Activated naive CD4-positive, alpha-beta T cell treated with anti-CD3 and anti-CD28 coated beads, Interleukin-2, amount 50 U/mL, for 16 hours (primary cell): Measurements from ENCODE around the gene HDAC4.
"Not testable (repeated sequence)": the region's sequence is repeated elsewhere in the genome, so short reads cannot be mapped to it uniquely, and the experiment has no call there.

Experiments used
- DNase-seq: peaks from one replicate; pipeline ENCODE4 v3.0.0-alpha.2; 2020

HDAC4 gene

DNA sequence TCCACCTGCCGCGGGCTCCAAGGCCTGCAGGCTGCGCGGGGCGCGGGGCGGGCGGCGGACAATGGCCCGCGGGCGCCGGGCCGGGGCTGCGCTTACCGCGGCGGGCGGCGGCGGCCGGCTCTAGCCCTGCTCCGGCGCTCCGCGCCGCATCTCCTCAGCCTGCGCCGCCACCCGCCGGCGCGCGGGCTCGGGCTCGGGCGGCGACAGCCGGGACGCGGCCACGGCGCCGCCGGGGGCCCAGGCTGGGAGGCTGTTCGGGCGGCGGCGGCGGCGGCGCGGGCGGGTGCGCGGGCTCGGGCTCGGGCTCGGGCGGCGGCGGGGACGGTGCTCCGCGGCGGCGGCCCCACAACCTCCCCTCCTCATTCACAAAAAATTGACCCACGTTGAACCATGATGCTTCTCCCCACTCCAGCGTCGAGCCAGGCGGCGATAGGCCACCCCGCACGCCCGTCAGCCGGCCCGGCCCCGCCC lies at the start of gene HDAC4:
Gene HDAC4 (minus strand): TSS at position 425 of the 471 bp plus-strand sequence. CDS start 48,321 bp downstream, outside the sequence.
- no peak for DNase-seq

DNA sequence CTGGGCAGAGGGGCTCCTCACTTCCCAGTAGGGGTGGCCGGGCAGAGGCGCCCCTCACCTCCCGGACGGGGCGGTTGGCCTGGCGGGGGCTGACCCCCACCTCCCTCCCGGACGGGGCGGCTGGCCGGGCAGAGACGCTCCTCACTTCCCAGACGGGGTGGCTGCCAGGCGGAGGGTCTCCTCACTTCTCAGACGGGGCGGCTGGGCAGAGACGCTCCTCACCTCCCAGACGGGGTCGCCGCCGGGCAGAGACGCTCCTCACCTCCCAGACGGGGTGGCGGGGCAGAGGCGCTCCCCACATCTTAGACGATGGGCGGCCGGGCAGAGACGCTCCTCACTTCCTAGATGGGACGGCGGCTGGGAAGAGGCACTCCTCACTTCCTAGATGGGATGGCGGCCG lies 48.6 kb upstream of the HDAC4 start:
- not testable (repeated sequence) for DNase-seq

DNA sequence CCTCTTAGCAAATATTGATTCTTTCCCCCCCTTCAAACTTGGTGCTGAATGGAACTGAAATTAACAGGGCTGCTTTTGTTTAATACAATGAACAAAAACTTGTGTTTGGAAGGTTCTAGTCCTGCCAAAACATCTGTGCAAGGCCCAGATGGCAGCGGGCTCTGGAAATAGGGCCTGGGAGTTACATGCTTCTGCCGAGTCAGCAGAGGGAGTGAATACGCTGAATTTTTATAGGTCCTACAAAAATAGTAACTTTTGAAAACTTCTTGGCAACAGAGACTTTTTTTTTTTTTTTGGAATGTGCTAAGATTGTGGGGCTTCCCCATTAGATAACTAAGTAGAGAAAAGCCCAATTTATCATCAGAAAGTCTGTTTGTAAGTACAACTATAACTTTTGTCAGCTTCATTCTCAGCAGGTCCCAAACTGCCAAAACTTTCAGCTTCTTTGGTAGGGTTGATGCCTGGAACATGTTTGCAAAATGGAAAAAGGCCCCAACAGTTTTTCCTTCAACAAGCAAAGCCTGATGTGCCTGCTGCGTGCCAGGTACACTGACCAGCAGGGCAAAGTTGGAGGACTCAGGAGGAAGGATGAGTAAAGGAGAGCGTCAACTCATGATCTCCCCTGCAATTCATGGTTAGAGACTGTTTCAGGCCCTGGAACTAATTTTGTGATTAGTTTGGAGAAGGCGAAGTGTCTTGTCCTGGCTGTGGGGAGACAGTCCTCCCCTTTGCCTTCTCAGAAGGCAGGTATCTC lies 45.1 kb upstream of the HDAC4 start:
- no peak for DNase-seq

DNA sequence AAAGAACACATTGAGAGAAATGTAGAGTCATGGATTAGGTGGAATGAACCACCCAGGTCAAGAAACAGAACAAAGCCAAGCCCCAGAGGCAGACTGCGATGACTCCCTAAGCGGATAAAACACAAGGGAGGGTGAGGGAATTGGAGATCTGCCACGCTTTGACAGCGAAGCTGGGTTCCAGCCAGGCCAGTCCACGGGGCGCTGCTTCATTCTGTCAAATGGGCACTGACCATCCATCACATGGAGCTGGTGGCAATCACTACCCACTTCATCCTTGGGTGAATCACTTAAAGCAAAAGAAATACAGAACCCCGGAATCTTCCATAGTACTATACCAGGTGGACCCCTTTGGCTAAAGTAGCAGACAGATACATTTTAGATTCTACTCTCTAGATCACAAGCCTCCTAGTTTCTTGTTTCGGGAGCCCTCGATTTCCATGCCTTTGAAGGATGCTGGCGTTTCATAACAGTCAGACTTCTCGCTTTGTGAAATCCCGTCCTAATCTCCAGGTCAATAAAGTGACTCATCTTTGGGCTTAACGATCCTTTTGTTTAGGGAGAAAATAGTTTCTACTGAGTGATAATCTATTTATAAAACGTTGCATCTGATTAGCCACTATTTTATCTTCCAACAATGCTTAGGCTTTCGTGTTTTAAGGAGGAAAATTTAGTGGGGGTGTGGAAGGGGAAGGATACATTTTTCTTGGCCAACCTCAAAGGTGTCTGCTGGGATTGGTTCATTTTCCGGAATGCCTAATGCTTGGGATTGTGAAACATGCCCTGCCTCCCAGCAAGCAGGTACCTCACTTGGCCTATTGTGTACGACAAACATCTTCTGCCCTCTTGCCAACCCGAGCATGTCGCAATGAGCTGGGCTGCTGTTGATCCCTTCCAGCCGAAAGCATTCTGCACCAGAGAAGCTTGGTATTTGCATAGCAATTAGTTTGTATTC lies 44.1 kb upstream of the HDAC4 start:
- DNase-seq: no peak

DNA sequence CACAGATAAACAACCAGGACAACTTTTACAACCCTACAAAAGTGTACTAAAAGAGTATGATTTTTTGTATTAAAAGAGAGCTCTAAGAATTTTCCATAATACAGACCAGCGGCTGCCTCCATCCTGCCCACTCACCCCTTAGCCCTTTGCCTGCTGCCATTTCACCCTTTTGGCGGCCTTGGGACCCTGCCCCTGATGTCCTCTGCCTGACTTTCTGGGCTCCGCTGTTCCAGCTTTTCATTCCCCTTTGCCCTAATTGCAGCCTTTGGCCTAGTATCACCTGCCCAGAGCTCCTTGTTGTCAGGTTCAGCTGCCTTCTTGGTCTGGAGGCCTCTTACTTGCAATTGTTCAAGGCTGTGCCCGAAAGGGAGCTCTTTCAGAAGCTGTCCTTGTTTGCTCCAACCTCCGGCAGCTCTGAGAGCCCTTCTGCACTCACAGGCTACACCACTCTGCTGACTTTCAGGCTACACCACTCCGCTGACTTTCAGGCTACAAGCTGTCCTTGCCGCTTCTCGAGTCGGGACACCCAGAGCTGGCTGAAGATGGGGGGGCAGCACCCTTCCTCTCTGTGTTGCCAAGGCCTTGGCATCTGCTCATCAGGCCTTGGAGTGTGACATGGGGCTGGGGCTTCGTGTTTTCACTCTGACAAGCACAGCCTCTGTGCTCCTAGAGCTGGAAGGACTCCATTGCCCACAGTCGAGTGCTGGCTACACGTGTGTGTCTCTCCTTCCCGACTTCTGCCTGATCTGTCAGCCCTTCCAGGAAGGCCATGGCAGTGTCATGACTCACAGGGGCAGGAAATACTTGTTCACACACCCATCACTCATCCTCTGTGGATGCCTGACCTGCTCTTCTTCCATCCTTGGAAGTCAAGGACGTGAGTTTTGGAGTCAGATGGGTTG lies 43.1 kb upstream of the HDAC4 start:
- DNase-seq: no peak

DNA sequence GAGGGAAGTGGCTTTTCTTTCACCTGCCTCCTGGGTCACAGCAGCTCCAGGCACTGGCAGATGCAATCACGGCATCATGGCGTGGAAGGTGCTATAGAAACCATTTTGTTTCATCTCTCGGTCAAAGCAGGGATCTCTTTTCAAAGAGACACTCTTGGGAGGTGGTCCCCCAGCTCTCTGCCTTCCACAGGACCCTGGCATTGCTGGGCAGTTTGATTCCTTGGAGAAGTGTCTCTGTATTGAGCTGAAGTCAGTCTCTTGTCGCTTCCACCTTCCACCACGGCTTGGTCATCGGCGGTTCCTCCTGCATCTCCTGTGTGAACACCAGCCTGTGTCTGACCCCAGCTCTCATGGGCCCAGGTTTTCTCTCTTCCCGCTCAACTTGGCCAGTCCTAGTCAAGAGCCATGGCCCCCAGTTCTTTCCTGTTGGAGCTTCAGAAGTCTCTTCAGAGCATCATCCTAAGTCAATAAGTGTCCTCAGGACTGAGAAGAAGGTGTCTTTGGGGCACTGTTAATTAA lies 42.3 kb upstream of the HDAC4 start:
- no peak for DNase-seq

DNA sequence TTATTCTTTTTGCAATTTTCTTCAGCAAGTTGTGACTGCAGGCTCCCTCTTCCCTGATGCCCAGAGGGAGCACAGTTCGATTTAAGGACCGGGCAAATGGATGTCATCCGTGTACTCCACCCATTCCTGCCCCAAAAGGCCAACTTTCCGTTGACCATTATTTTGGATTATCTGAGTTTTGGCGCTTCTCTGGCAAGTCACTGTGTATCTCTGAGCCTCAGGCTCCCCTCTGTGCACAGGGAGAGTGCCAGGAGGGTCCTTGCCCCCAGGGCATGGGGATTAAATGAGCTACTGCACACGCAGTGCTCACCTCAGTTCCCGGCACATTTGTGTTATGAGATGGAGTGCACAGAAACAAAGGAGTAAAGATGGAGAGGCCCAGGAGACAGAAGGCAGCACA lies 41.4 kb upstream of the HDAC4 start:
- DNase-seq: no peak

DNA sequence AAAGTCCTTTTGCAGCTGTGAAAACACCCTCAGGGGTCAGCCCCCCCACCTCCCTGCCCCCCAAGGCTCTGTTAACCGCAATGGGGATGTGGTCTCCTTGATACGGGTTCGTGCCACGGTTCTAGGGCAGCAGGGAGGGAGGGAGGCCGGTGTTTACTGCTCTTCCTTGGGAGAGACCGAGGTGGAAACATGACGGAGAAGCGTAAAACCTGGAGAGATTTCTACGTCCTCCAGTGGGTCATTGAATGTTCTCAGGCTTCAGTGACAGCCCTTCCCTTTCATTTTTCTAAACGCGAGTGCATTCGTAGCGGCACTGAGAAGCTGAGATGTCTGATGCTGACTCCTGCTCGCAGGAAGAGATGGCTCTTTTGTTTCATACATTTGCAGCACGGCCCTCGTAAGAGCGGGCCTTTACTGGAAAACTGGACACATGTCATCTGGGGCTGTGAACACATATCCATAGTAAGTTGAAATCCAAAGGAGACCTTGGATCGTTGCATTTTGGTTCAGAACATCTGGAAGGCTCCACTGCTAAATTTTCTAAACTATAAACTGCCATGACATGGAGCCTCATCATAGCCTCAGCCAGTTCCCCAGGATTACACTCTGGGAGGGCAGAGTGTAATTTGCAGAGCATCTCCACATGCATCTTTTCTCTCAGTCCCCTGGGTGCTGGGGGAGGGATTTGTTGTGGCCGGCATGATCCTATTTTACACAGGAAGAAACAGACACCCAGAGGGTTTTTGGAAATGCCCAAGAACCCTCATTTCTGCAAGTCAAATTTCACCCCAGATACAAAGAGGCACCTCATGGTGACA lies 40.6 kb upstream of the HDAC4 start:
- DNase-seq: no peak

DNA sequence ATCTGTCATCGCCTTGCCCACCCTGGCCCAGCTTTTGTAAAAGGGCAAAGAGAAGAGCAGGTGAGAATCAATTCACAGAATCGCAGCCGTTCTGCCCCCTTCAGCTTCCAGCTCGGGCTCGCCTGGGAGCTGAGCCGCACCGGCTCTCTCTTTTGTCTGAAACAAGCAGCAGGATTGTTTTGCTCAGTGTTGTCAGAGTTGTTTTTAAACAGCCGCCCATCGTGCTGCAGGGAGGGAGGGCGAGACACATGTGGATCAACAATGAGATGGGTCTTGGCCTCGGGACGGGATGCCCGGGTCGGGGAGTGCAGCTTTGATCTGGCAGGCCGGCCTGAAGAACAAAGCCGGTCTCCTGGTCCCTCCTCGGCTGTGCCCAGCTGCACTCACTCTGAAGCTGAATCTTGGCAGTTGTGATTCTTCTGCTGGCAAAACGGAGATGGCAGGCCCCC lies 39.7 kb upstream of the HDAC4 start:
- no peak for DNase-seq

DNA sequence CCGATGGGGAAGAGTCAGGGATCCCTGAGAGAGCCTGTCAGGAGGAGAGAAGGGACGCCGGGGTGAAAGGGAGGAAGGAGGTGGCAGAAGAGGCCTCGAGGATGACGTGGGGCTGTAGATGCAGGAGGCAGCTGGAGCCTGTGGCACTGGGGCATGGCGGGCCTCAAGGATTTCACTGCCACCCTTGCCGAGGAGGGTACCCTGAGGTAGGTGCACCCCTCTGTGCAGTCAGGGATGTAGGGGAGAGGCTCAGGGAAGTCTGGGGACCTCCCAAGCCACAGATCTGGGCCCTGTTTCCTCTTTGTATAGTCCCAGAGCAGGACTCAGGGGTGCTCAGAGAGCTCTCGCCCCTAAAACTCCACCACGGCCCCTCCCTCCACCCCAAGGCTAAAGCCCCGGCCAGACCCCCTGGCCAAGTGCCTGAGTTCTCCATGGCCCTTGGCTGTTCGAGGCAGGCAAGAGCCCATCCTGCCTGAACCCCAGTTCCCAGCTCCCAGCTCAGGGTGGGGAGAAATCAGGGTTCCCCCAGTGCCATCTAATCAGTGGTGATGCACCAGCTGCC lies 39.0 kb upstream of the HDAC4 start:
- DNase-seq: no peak

DNA sequence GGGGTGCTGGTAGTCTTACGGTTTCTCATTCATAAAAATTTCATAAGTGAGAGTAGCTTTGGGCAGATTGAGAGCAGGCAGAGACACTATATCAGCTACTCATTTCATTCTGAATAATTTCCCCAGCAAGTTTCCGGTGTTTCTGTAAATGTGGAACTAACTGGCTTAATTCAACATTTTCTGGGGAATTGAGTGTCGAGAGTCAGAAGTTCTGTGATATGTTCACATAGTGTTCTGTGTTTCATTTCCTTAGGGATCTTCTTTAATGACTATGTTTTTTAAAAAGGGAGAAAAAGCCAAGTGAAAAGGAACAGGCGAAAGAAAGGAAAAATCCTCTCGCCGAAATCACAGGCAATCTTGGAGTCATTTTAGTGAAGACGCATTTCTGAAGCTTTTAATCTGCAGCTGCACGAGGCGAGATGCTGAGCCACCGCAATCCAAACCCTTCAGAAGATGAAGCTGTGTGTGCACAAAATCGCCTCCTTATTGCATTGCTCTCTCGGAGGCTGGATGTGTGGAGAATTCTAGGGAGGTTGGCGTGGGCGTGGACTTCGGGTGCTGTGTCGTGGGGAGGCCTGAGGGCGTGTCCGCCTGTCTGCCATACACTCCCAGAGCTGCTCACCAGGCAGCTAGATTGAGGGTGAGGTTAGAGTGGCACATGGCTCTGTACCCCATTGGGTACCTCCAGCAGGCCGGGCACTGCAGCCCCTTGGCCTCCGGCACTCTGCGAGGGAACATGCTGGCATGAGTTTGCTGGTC lies 38.4 kb upstream of the HDAC4 start:
- no peak for DNase-seq

DNA sequence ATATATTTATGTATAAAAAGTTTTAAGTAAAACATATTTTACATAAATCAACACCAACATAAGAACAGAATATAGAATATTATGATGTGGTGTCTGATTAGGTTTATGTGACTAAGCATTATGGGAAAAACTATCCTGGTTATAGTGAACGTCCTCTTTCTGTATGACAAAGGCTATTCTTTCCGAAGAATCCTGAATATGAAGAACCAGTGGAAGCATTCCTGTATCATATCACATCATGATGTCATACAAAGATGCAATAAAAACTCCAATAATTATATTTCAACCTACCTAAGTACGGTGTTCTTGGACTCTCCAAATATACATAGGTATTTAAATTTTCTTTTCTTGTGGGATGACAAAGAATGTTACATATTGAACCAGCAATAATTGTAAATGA lies 37.5 kb upstream of the HDAC4 start:
- no peak for DNase-seq

DNA sequence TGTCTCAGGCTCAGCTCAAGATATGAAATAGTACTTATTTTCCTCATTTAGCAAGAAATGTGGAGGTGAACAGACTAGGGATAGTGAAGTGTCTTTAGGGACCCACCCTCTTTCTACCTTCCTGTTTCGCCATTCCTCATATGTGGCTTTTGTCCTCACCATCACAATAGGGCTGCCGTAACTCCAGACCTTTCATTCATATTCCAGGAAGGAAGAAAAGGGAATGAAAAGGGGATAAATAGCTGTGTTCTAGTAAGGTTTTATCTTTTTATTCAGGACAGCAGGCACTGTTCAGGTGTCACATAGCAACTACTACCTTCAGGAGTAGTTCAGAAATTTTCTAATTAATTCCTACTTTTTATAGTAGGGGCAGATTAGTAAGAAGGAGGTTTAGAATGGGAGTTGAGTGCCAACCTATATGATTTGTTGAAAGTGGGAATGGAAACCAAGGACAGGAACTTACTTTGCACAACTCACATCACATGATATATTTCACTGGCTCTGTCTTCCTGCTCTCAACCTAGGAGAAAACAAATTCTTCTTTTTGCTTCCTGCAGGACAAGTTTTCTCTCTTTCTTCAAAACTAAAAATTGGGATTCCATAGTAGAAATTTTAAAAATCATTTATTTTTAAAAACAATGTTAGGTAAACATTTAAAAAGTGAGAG lies 36.0 kb upstream of the HDAC4 start:
- no peak for DNase-seq

DNA sequence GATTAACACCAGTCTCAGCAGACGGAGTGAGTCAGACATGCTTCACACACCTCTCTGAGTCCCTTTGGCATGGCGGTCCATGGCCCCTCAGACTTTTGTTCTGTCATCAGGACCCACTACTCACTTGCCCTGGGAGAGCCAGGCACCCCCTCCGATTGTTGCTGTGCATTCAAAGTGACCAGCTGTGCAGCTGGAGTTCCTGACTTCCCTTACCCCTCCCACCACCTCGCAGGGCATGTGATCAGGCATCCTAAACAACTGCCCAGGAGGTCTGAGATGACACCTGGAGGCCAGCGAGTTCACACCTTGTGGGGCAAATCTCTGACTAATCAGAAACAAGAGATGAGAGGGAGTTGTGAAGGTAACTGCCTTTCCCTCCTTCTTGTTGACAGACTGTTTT lies 35.3 kb upstream of the HDAC4 start:
- DNase-seq: no peak

DNA sequence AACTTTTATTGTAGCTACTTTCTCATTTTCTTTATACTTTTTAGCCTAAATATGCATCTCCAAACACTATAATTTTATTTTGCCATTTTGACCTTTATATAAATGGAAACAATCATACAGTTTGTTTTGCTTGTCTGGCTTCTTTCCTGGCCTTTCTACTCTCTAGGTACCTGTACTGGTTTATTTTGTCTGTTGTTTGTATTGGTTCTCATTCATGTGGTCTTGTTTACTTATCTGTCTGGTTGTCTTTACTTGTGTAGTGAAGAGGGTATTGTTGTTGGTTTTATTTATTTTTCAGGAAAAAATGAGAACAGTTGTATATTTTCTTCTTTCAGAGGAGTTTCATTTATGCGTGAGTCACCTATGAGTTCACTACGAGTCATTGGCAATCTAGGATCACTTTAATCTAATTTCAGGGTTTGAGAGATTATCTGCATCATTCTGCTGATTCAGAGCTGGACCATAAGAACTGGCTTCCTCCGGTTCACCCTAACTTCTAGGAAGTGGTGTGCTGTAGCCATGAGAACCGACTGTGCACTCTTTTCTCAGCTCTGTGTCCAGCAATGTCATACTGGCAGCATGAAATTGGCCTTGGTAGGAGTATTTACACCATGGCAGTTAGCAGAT lies 33.1 kb upstream of the HDAC4 start:
- no peak for DNase-seq

DNA sequence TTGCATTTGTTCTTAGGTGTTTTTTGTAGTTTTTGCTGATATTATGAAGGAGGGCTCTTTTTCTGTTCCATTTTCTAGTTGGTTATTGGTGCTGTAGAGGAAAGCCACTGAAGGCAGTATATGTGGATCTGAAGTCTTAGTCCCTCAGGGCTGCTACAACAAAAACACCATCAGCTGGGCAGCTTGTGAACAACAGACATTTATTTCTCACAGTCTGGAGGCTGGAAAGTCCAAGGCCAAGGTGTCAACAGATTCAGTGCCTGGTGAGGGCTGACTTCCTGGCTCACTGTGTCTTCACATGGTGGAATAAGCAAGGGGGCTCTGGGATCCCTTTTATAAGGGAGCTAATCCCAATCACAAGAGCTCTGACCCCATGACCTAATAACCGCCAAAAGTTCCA lies 31.4 kb upstream of the HDAC4 start:
- DNase-seq: no peak

DNA sequence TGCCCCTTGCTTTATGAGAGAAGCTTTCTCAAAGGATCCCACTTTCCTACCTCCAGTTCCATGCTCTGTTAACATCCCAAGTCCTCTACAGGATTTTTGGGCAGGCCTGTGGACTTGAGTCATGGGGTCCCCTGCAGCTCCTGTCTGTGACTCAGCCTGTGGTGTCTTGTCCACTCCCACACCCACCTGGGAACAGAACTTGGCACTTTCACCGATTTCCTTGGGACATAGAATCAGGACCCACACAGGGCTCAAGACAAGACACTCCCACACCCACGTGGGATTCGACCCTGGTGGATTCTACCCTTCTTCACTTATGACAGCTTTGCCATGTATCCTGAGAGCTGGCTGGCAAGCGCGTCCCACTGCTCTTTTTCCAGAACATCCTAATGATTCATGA lies 30.7 kb upstream of the HDAC4 start:
- DNase-seq: no peak

DNA sequence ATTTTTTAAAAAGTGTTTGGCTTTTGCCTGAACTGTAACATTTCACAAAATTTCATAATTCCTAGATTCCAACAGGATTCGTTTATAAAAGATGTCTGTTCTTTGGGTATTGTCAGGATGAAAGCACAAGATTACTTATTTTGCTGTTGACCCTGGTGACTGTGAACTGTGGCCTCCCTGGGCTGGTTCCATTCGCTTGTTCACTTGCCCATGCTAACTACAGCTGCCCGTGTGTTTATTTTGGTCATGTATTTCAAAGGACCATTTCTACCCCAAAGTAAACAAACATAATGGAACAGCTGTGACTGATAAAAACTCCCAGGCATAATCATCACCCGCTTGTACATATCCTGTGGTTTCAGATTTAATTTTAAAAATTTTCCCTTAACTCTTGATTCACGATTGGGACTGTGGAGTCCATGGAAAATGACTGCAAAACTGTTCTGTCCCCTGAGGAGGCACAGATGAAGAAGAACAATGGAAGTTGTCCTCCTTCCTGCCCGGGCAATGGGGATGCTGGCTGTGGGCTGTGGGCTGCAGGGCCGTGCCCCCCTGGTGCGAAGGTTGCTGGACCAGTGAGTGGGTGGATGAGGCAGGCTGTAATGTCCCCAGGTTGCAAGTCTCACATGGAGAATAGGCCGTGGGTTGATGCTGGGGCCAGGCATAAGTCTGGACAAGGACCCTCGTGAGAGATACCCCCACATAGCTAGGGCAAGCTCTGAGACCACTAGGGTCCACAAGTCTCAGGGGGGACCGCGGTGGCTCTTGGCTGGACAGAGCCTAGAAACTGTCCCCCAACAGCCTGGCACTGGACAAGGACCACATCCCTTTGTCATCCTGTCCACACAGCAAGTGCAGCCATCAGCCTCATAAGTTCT lies 28.9 kb upstream of the HDAC4 start:
- DNase-seq: no peak
